HG03378 (cell line): ENCODE measurements around the gene TMX1.
"Not testable (repeated sequence)": the region's sequence is repeated elsewhere in the genome, so short reads cannot be mapped to it uniquely, and the experiment has no call there.

Experiments used
- ATAC-seq: cut with Tn5 transposase; IDR thresholded peaks from one replicate; pipeline ENCODE4 v1.9.1; 2021; ENCODE audit warnings: mild to moderate bottlenecking, moderate library complexity; ENCODE audit not compliant: unreplicated experiment

The TMX1 gene, protein sequence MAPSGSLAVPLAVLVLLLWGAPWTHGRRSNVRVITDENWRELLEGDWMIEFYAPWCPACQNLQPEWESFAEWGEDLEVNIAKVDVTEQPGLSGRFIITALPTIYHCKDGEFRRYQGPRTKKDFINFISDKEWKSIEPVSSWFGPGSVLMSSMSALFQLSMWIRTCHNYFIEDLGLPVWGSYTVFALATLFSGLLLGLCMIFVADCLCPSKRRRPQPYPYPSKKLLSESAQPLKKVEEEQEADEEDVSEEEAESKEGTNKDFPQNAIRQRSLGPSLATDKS

DNA sequence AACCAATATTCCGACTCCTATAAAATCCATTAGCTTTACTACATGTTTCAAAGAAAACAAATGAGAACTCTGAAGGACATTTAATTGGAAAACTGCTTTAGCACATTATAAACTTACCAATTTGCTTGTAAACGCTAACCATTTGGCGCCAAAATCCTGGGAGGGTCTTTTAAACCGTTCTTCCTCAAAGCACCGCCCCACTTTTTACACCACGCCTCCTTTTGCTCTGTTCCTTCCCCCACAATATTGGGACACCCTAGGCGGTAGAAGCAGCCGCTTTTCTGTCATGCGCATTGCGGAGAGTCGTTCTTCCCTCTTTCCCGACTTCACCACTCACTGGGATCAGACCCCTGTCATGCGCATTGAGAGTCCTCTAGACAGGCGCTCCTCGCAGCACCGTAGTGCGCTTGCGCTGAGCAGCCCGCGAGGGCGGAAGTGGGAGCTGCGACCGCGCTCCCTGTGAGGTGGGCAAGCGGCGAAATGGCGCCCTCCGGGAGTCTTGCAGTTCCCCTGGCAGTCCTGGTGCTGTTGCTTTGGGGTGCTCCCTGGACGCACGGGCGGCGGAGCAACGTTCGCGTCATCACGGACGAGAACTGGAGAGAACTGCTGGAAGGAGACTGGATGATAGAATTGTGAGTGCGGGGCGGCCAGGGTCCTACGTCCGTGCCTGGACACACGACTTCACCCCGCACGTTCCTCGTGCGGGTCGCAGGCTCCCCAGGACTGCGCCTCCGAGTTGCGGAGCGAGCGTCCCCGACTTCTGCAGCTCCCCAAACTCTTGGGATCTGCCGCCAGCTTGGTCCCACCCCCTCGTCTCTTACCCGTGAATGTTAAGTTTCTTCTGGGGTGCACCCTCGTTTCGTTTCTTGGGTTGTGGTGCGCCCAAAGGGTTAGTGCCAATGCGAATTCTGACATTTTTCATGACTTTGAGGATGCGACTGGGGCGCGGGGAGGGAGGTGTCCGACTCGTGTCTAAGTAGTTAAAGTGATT lies at the start of gene TMX1:
TMX1 (plus strand) TSS at position 435 of the 991 bp plus-strand sequence; CDS start at position 481, 46 bp downstream.
- peak; percentile 82 for ATAC-seq

DNA sequence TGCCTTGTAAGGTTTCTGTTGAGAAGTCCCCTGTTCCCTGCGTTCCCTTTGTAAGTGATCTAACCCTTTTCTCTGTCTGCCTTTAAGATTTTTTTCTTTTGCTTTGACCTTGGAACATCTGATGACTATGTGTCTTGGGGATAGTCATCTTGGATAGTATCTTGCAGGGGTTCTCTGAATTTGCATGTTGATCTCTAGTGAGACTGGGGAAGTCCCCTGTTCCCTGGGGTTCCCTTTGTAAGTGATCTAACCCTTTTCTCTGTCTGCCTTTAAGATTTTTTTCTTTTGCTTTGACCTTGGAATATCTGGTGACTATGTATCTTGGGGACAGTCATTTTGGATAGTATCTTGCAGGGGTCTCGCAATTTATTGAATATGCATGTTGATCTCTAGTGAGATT lies 38.2 kb upstream of the TMX1 start:
- ATAC-seq, result peak; percentile 44

DNA sequence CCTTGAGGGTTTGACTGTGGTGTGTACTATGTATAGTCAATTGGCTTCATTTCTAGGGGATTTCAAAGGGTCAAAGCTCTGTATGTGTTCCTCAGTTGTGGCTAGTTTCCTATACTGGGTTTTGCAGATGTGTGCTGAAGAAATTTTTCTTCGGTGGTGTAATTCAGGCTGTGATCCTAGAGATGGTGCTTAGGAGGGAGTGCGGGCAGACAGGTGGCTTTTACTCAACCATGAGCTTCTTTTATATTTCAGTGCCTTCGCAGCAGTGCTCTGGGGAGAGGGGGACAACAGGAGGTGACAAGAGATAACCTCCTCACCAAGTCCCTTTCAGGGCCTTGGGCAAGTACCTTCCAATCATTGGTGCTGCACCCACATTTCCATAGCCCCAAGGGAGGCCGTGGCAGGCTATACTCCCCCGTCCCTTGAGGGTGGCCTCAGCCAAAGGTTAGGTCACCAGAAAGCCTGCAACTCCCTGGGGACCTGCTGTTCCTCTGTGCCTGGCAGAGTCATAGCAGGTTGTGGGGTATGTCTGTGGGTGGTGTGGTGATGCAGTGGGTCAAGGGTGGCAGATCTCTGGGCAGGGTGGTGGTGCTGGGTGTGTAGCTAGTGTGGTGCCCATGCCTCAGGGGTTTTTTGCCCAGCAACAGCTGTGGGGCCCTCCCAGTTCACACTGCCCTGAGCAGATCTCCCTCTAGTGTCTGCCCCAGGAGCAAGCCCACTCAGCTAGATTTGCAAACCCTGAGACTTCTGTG lies 37.0 kb upstream of the TMX1 start:
- peak; percentile 74 for ATAC-seq

DNA sequence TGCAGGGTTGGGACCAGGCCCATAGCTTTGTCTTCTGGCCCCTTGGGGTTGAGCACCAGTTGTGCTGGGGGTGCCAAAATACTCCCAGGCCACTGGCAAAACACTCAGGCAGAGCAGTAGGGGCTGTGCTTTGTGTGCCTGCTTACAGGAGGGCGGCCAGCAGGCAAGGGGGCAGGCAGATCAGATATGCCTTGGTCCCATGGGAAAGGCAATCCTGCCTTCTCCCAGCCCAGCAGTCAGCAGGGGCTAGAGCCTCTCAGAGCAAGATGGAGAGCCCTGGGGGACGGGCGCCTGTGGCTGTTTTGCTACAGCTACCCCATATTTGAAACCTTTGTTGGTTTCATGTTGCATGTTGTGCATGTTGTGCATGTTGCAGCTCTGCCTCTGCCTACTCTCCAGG lies 36.2 kb upstream of the TMX1 start:
- ATAC-seq, result no peak

DNA sequence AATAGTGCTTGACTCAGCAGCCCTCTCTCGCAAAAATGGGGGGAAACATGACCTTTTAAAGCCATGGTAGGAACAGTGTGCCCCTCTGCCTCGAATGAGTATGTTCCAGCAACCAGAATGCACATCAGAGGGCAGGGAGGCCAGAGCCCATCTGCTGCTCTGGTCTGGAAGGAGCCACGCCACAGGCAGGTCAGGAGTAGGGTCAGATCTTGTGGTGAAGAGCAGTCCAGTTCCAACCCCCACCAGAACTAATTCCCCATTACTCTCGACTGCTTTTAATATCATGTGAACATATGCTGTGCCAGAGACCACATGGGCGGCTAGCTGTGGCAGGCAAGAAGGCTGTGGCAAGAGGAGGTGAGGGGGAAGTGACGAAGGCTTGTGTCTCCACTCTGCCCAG lies 34.6 kb upstream of the TMX1 start:
- no peak for ATAC-seq

DNA sequence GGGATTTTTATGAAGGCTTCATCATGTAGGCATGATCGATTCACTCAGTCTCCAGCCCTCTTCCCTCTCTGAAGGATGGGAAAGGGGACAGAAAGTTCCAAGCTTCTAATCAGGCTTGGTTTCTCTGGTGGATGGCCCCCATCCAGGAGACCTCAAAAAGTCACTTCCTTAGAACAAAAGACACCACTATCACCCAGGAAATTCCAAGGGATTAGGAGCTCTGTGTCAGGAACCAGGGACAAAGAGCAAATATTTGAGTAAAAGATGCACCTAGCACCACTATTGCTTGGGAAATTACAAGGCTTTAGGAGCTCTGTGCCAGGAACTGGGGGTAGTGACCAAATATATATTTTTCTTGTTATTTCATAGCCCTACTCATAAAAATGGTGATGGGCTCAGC lies 33.6 kb upstream of the TMX1 start:
- ATAC-seq, result no peak

DNA sequence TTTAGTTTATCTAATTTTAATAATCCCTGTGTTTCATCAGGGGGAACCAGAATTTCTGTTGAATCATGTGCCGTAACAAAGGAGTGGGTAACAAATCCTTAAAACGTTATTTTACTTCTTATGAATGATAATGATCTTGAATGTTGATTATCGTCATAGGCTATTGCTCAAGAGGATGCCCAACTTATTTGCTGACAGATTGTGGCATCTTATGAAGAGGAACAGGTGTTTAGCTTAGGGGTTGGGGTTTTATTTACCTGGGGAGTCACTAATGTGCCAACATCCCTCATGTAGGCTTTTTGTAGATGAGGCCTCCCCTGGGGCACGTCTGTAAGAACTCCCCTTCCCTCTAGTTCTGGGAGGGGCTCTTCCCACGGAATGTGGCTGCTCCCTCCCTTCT lies 32.4 kb upstream of the TMX1 start:
- ATAC-seq, result no peak

DNA sequence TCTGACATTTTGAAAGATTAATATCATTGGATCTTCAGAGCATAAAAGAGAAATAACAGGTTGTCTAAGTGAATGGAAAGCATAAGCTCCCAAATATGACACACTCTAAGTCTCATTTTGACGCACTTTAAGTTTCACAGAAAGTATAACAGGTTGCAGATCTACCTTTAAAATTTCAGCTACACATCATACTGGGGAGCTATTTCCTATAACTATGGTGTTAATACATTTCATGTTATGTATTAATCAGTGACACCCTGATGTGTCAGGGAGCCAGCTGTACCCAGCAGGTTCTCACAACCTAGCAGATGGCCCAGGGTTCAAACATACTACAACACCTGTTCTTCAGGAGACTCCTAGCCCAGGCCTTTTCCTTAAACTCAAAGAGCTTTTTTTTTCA lies 31.1 kb upstream of the TMX1 start:
- no peak for ATAC-seq

DNA sequence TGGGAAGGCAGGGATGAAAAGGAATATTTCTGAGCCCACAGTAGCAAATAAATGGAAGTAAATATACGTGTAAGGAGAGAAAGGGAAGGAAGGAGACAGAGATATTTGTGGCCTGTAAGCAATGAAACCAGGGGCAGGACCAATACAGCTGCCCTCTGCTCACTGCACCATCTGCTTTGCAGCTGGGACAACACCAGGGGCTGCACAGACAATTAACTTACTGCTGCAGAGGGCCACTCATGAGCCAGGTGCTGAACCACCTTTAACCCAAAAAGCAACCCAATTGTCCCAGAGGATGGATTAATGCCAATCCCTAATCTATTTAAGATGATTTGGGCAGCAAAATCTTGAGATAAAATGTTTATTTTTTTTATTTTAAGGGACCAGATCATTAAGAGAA lies 30.6 kb upstream of the TMX1 start:
- no peak for ATAC-seq

DNA sequence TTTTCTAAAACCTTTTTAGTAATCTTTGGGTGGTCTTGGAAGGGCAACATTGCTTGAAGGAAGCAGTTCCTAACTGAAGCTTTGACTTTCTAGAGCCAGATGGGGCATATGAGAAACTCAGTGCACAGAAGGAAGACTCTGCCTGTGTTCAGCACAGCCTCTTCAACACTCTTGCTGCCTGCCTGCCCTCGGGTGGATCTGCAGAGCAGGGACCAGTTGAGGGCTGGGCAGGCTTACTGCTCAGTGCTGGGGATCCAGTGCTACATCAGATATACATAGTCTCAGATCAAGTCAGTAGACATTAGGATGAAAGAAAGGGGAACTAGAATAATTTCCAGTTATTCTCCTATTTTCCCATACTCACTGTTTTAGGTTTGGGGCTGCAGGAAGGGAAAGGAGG lies 29.5 kb upstream of the TMX1 start:
- ATAC-seq, result no peak

DNA sequence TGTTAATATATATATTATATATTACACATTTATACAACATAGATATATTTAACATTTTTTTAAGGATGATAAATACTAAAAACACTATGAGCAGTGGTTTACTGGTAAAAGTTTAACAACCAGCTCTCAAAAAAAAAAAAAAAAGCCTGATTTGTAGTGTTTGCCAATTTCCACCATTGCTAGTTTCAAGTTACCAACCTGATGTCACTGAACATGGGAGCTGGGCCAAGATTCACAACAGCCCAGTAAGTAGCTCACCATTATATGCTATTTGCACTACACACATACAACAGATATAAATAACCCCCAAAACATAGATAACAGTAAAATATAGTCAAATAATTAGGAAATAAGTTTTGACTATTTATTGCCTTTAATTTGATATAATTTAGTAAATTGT lies 28.9 kb upstream of the TMX1 start:
- ATAC-seq, result no peak

DNA sequence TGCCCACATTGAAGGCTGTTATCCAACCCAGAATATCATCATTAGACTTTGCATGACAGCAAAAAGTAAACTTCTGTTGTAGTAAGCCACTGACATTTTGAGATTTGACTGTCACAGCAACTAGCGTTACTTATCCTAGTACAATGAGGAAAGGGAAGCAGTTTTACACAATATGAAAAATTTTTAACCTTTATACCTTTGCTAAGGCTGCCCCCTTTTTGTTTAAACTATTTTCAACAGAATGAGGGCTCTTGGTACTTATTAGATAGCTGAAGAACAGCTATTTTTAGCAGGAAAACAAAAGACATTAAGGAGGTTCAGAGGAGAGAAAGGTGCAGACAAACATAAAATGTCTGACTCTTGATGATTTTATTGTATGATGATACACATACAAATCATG lies 23.4 kb upstream of the TMX1 start:
- no peak for ATAC-seq

DNA sequence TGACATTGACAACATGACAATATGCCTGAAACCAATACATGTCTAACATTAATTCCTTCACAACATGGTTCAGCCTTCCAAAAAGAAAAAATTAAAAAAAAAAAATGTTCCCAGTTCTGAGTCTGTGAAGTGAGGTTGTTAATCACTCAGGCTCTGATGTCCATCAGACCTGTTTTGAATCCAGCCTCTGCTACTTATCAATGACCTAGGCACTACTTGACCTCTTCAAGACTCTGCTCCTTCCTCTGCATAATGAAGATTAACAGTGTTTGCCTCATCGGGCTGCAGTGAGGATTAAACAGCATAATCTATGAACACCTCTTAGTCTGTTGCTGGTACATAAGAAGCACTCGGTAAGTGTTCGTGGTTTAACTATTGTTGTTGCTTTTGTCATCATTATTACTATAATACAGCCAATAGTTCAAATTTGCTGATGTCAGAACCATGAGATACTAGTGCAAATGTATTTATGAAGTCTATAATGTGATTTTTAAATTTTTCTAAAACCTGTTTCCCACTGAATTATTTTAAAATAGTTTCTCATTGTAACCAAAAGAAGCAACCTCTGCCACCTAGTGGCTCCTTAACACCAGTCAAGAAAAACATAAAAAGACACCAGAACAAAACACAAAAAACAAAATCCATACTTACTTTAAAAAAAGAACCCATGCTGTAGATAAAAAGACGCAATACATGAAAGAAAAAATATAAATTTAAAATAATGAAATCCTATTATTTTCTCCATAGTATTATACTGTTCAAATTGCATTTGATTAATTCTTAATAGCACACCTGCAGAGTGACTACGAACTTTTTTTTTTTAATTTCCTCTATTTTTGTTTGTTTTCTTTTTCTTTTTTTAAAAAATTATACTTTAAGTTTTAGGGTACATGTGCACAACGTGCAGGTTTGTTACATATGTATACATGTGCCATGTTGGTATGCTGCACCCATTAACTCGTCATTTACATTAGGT lies 20.3 kb upstream of the TMX1 start:
- no peak for ATAC-seq

DNA sequence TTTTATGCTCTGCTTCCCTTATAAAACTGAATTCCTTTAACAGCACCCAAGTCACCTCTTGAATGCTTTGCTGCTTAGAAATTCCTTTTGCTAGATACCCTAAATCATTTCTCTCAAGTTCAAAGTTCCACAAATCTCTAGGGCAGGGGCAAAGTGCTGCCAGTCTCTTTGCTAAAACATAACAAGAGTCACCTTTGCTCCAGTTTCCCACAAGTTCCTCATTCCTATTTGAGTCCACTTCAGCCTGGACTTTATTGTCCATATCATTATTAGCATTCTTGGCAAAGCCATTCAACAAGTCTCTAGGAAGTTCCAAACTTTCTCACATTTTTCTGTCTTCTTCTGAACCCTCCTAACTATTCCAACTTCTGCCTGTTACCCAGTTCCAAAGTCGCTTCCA lies 16.6 kb upstream of the TMX1 start:
- not testable (repeated sequence) for ATAC-seq

DNA sequence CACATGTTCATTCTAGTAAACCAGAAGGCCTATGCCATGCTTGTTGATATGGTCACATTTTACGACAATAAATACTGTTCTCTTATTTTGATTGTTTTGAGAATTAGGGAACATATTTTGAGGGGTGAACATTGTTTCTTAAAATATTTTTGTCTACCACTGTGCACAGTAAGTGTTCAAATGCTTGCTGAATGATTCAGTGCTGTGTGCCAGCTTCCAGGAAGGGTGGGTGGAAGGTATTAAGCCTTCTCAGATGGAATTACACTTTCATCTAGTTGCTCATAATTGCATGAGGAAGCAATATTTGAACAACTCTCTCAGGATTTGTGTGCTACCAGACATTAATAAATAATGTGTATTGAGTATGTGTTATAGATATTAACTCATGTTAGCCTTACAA lies 15.5 kb upstream of the TMX1 start:
- ATAC-seq, result no peak

DNA sequence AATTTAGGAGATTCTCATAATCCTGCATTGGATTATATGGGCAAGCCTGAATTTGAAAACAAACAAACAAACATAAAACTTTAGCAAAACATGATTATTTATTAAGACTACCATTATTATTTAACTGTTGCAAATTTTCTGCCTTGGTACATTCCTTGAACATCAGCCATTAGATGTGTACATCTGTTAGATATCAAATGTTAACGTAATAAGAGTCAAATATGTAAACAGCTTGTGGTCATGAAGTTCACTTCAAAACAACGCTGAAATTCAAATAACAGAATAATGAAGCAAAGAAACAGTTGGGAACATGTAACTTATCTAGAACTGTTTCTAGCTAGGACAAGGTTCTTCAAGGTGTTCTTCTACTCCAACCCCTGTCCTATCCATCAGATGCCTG lies 14.3 kb upstream of the TMX1 start:
- no peak for ATAC-seq

DNA sequence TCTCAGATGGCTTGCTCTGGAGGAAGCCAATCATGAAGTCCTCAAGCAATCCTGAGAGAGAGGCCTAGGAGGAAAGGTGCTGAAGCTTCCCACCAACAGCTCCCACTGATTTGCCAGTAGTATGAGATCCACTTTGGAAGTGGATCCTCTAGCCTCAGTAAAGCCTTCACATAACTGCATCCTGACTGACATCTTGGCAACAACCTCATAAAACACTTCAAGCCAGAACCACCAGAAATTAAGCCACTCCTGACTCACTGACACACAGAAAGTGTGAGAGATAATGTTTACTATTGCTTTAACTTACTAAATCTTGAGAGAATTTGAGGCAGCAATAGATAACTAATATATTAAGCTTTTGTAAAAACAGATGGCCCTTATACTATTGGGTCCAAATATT lies 11.7 kb upstream of the TMX1 start:
- ATAC-seq, result no peak

DNA sequence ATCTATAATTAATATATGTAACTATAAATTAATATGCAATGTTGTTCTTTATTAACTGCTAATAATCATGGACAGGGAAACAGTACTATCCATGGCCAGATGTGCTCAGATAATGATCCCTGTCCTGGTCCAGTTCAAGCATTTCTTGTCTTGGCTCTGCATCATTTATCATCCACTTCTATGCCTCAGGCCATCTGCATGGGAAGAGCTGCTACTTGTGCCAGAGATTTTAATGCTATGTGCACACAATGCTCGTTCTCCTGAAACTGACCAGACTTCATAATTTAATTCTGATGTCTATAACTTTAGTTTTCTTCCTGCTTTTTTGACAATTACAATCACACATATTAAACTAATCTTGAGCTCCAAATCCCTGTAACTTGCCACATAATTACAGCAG lies 11.2 kb upstream of the TMX1 start:
- no peak for ATAC-seq

DNA sequence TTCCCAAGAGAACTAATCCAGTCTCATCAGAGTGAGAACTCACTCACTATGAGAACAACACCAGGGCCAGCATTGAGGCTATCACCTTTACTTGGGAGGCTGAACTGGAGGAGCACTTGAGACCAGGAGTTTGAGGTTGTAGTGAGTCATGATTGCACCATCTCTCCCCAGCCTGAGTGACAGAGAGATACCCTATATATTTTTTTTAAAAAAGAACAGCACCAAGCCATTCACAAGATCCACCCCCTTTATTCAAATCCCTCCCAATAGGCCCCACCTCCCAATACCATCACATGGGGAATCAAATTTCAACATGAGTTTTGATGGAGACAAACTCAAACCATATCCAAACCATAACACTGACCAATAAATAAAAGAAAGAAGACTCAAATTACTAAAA lies 3.7 kb upstream of the TMX1 start:
- no peak for ATAC-seq

DNA sequence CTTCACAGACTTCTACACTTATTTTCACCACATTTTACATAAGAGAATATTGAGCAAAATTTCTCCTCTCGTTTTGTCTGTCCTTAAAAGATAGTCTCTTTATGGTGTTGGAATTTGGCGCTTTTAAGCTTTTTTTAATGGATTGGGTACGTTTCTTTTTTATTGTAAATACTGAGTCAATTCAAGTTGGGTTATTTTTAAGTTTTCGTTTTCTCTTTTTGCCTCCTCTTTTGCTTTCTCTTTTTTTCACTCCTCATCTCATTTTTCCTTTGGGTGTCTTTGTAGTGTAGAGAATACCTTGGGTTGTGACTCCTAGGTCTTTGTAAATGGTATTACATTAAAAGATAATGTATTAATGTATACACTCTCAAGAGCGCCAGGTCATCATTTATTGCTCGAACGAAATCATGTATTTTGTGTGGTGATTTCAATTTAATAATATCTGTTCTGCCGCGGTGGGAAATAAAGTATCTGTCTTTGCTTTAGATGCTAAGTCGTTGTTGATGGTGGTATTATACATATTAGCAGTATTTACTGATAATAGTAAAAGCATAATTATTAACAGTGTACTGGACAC lies 845 bp downstream of the TMX1 start:
- no peak for ATAC-seq
